Forelimb muscle (tissue), 1 donor: ENCODE data around the gene FLCN. TPM values are rescaled to one million over a fixed set of nuclear protein-coding genes. Genes with fewer than 3 reads are reported as not detected.
"Not testable (repeated sequence)": the region's sequence is repeated elsewhere in the genome, so short reads cannot be mapped to it uniquely, and the experiment has no call there.

Experiments
- DNase-seq: peaks from one replicate; pipeline ENCODE4 v3.0.0-alpha.2; 2013; ENCODE audit warnings: low read depth
- polyA plus RNA-seq: library from polyadenylated mRNA; unstranded; fragments of 120-200 nt; gene quantifications from one replicate; pipeline ENCODE4 v1.2.1, GENCODE V29; 2013; ENCODE audit not compliant: insufficient read length

FLCN gene
- polyA plus RNA-seq, 1 donor: 25.4 TPM

GRCh38 chr17:17213775-17214174, 23.2 kb downstream of the FLCN start:
- no peak for DNase-seq

GRCh38 chr17:17207998-17208397, 29.0 kb downstream of the FLCN start:
- no peak for DNase-seq

GRCh38 chr17:17206913-17207335, 30.0 kb downstream of the FLCN start:
- DNase-seq: no peak

- no peak for DNase-seq
Observed at GRCh38 chr17:17206124-17206912, 30.6 kb downstream of the FLCN start, which contains the start of gene PLD6. TSS of gene PLD6 (minus strand) at chr17:17206333. CDS start at chr17:17206286, 47 bp downstream.

GRCh38 chr17:17205368-17206123, 31.4 kb downstream of the FLCN start:
- DNase-seq: no peak

- no peak for DNase-seq
Observed at GRCh38 chr17:17204635-17205231, 32.2 kb downstream of the FLCN start.

- no peak for DNase-seq
Observed at GRCh38 chr17:17204041-17204591, 32.9 kb downstream of the FLCN start.

- DNase-seq: no peak
Observed at GRCh38 chr17:17203173-17203730, 33.7 kb downstream of the FLCN start.

GRCh38 chr17:17201907-17202306, 35.1 kb downstream of the FLCN start:
- no peak for DNase-seq

GRCh38 chr17:17201271-17201670, 35.7 kb downstream of the FLCN start:
- no peak for DNase-seq

- no peak for DNase-seq
Observed at GRCh38 chr17:17200831-17201230, 36.1 kb downstream of the FLCN start.

- DNase-seq: no peak
Observed at GRCh38 chr17:17200311-17200710, 36.7 kb downstream of the FLCN start.

GRCh38 chr17:17198281-17198680, 38.7 kb downstream of the FLCN start:
- DNase-seq: no peak

GRCh38 chr17:17196776-17197175, 40.2 kb downstream of the FLCN start:
- DNase-seq: no peak

- DNase-seq: not testable (repeated sequence)
Observed at GRCh38 chr17:17195466-17195865, 41.5 kb downstream of the FLCN start.

GRCh38 chr17:17191961-17192381, 45.0 kb downstream of the FLCN start:
- DNase-seq: no peak

- no peak for DNase-seq
Observed at GRCh38 chr17:17191346-17191792, 45.6 kb downstream of the FLCN start.

GRCh38 chr17:17190188-17190587, 46.8 kb downstream of the FLCN start:
- DNase-seq: no peak

- DNase-seq: no peak
Observed at GRCh38 chr17:17189559-17189958, 47.4 kb downstream of the FLCN start.

- no peak for DNase-seq
Observed at GRCh38 chr17:17188586-17188985, 48.4 kb downstream of the FLCN start.
